ENCODE results near the gene THOC5.

- TF ChIP-seq POLR2A (IDR thresholded peaks at IDR 0.05) (no peak), CTCF (IDR thresholded peaks at IDR 0.05) (no peak), EP300 (IDR thresholded peaks at IDR 0.05) (no peak)
Measured at GRCh38 chr22:29479417-29480261, 73.9 kb downstream of the THOC5 start, which contains the start of gene NEFH.
